GM19351 (cell line): ENCODE measurements around the gene TCN2.
A peak's percentile ranks its signal among the peaks of the same experiment; 100 is the strongest.
"Not testable (repeated sequence)": the region's sequence is repeated elsewhere in the genome, so short reads cannot be mapped to it uniquely, and the experiment has no call there.

ENCODE experiments used
- ATAC-seq: cut with Tn5 transposase; IDR thresholded peaks from one replicate; pipeline ENCODE4 v1.9.1; 2021; ENCODE audit warnings: mild to moderate bottlenecking, moderate library complexity; ENCODE audit not compliant: unreplicated experiment

TCN2 gene

DNA sequence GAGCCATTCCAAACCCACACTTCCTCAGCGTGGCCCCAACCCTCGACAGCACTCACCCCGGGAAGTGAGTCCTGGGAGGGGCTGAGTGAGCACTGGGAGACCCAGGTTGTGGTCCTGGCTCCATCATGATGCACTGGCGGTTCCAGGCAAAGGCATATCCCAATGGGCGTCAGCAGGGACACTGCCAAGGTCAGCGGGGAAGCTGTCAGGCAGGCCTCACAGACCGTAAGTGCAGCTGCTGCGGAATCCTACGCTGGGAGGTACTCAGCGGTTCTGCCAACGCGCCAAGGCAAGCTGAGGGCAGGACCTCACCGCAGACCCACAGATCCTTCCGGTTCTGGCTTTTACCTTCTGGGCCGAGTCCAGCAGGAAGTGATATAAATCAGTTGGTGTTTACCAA is 31.1 kb upstream of the TCN2 start:
- ATAC-seq: no peak

GRCh38 chr22:30578481-30578880 is 28.5 kb upstream of the TCN2 start:
- no peak for ATAC-seq

- ATAC-seq: no peak
These were observed 26.1 kb upstream of the TCN2 start for GRCh38 chr22:30580896-30581295.

DNA sequence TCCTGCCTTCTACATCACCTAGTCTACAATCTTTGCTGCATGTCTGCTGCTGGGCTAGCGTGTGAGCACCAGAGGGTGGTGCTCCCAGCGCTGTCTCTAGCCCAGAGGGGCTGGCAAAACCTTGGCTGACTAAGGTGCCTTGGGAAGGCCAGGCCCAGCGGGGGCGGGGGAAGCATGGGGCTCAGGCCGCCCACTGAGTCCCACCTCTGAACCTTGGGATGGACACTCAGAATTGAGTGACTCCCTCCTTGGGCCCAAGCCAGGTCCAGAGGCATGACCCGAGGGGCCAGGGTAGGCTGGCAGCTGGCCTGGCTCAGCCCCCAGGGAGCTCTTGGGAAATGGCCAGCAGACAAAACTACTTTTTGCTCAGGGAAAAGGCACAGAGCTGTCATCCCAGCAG is 24.9 kb upstream of the TCN2 start:
- ATAC-seq: no peak

DNA sequence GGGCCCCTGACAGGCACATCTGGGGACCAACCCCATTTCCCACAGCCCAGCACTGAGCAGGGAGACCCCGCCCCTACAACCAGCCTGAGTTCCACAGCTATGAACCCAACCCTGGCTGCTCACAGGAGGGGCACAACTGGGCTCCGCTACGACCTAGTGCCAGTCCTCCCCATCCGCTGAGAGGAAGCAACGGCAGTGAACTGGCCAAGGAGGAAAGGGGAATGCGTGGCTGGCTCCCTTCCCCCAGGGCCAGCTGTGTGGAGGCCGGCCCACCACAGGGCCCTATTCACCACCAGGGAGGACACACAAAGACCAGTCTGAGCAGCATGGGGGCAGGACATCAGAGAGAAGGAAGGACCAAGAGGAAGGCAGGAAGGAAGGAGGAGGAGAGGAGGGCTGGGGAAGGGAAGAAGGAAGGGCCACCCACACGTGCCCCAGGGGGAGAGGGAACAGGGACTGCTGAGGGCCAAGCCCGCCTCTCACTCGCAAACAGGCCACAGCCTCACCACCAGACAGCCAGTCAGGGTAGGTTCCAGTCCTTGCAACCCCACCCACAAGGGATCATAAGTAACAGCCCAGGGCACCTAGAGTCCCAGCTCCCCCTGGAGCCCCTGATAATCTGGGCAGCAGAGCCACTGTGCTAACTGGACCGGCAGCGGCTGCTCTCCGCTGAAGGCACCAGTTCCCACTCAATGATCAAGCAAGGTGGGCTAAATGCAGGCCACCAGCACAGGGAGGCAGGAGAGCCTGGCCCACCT is 24.0 kb upstream of the TCN2 start:
- no peak for ATAC-seq

GRCh38 chr22:30584441-30584840 is 22.5 kb upstream of the TCN2 start:
- no peak for ATAC-seq

- no peak for ATAC-seq
These were observed 20.6 kb upstream of the TCN2 start for GRCh38 chr22:30586414-30586813.

- ATAC-seq: no peak
These were observed 15.8 kb upstream of the TCN2 start for GRCh38 chr22:30591191-30591587.

- ATAC-seq: peak; percentile 99
These were observed 15.2 kb upstream of the TCN2 start, which contains the start of gene PES1 for GRCh38 chr22:30591588-30592359. PES1 (minus strand) TSS chr22:30591910; CDS start chr22:30591833, 77 bp downstream.

DNA sequence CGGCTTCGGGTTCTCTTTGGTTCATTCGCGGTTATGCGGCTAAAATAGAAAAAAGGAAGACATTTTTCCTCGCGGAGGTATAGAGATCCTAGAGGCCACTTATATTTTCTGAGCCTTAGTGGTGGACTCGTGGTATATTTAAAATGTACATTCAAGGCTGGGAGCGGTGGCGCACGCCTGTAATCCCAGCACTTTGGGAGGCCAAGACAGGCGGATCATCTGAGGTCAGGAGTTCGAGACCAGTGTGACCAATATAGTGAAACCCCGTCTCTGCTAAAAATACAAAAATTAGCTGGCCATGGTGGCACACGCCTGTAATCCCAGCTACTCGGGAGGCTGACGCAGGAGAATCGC is 14.6 kb upstream of the TCN2 start:
- ATAC-seq: not testable (repeated sequence)

DNA sequence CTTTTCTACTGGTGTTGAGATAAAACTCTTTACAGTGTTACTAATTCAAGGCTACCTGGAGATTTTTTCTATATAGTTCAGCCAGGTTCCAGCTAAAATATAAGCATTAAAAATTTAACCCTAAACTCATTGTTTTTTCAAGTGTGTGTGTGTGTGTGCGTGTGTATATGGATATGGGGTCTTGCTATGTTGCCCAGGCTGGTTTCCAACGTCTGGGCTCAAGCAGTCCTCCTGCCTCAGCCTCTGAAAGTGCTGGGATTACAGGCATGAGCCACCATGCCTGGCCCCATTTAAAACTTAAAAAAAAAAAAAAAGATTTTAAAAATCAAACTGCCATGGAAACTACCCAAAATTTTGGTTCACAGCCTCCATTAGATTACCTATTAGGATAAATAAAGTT is 10.8 kb upstream of the TCN2 start:
- ATAC-seq: no peak

DNA sequence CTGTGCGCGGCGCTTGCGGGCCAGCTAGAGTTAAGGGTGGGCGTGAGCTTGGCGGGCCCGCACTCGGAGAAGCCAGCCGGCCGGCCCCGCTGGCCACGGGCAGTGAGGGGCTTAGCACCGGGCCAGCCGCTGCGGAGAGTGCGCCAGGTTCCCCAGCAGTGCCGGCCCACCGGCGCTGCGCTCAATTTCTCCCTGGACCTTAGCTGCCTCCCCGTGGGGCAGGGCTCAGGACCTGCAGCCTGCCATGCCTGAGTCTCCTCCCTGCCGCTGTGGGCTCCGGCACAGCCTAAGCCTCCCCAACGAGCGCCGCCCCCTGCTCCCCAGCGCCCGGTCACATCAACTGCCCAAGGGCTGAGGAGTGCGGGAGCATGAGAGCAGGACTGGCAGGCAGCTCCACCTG is 10.1 kb upstream of the TCN2 start:
- no peak for ATAC-seq

DNA sequence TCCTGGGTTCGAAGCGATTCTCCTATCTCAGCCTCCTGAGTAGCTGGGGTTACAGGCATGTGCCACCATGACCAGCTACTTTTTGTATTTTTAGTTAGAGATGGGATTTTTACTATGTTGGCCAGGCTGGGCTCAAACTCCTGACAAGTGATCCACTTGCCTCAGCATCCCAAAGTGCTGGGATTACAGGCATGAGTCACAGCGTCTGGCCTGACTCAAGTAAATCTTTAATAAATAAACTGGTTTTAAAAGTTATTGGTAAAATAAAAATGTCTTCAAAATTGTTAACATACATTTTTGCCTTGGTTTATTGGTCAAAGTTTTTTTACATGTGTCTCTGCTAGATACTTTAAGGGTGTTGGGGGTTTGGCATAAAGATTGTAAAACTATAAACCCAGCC is 8.0 kb upstream of the TCN2 start:
- no peak for ATAC-seq

- ATAC-seq: no peak
These were observed 6.1 kb upstream of the TCN2 start for GRCh38 chr22:30600921-30601320.

DNA sequence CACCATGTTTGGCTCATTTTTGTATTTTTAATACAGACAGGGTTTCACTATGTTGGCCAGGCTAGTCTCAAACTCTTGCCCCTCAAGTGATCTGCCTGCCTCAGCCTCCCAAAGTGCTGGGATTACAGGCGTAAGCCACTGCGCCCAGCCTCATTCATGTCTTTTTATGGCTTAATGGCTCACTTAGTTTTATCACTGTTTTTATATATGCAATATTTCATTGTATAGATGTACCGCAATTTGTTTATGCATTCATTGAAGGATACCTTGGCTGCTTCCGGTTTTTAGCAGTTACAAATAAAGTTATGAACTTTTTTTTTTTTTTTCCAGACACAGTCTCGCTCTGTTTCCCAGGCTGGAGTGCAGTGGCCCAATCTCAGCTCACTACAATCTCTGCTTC is 5.5 kb upstream of the TCN2 start:
- no peak for ATAC-seq

GRCh38 chr22:30602049-30602448 is 4.9 kb upstream of the TCN2 start:
- no peak for ATAC-seq

GRCh38 chr22:30603801-30604200 is 3.2 kb upstream of the TCN2 start:
- no peak for ATAC-seq

DNA sequence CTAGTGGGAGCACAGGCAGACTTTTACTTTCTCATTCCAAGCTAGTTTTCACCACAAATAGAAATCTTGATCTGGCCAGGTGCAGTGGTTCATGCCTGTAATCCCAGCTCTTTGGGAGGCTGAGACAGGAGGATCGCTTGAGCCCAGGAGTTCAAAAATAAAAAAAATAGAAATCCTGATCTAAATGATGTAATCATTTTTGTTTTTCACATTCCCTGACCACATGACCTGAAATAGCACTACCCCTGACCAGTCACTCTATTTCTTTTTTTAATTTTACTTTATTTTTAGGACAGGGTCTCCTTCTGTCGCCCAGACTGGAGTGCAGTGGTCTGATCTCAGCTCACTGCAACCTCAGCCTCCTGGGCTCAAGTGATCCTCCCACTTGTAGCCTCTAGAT is 2.3 kb upstream of the TCN2 start:
- ATAC-seq: no peak

DNA sequence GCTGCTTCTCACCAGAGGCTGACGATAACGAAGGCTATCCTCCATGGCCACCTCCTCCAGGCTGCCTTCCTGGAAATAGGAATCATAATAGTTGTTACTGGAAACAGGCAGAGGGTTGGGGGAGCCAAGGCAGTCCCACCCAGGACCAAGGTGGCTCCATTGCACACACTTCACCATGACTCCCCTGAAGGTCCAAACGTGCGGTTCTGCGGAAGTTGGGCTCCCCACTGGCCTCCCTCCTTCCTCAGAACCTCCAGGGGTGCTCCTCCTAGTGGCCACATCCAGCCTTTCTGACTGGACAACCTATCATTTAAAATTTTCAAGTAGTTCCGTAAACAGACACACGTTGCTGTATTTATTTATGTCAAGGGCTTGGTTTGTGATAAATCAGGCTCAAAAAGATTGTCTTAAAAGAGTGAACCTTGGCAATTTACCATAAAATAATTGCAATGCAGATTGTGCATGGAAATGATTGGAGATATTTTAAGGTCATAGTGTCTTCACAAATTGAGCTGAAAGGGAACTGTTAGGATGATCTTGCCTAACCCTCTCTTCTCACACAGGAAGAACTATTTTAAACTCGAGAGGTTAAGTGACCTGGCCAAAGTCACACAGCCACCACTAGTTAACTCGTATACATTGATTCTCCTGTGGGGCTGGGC is 1.4 kb upstream of the TCN2 start:
- ATAC-seq: no peak

DNA sequence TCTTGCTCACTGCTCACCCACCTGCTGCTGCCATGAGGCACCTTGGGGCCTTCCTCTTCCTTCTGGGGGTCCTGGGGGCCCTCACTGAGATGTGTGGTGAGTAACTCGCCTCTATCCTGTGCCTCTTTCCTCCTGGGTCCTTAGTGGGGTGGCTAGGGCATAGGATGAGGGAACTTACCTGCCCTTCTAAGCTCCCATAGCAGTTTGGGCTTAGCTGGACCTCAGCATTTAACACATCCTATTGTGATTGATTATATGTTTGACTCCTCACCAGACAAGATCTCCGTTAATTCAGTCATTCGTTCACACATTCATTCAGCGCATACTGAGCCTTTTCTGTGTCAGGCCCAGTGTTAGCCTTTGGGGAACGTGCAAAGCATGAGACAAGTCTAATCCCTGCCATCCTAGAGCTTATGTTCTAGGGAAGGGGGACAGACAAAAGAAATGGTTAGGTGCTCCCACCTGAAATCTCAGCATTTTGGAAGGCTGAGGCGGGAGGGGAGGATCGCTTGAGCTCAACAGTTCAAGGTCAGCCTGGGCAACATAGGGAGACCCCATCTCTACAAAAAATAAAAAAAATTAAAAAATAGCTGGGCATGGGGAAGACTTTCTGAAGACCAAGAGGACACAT is 441 bp downstream of the TCN2 start:
- ATAC-seq: no peak

DNA sequence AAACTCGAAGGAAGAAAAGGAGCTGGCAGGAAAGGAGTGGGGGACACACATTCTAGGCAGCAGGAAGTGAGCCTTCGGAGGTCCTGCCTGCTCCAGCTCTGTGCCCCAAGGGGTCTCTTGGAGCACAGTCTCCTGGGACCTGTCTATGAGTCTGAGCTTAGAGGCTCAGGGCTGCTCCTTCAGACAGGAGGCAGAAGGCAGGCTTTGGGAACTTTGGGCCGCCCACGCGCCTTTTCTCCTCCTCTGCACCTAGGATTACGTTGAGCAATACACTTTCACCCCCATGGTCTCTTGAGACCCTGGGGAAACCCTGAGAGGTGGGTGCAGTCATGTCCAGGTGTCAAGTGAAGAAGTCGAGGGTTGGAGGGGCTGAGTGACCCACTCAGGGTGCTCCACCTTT is 965 bp downstream of the TCN2 start:
- no peak for ATAC-seq
